ENCODE results near the gene A3GALT2.

DNA sequence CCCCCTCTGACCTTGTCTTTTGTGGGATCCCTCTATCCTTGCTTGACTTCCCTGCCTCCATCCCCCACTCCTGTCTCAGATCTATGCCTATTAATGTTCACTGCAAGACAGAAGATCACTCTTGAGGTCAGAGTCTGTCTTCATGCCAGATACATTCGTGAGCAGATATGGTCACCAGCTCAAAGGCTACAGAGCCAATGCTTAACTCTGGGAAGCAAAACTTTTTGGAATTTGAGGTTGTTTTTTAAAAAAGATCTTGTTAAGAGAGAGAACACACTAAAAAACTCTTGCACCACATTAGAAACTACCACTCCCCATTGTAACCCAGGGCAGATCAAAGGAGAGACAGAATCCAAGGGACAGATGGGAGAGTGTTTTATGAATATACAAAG is 17.1 kb upstream of the A3GALT2 start:
- TF ChIP-seq, protein P1, sequence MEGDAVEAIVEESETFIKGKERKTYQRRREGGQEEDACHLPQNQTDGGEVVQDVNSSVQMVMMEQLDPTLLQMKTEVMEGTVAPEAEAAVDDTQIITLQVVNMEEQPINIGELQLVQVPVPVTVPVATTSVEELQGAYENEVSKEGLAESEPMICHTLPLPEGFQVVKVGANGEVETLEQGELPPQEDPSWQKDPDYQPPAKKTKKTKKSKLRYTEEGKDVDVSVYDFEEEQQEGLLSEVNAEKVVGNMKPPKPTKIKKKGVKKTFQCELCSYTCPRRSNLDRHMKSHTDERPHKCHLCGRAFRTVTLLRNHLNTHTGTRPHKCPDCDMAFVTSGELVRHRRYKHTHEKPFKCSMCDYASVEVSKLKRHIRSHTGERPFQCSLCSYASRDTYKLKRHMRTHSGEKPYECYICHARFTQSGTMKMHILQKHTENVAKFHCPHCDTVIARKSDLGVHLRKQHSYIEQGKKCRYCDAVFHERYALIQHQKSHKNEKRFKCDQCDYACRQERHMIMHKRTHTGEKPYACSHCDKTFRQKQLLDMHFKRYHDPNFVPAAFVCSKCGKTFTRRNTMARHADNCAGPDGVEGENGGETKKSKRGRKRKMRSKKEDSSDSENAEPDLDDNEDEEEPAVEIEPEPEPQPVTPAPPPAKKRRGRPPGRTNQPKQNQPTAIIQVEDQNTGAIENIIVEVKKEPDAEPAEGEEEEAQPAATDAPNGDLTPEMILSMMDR (IDR thresholded peaks at IDR 0.05), result no peak
- no peak for TF ChIP-seq POLR2A (IDR thresholded peaks at IDR 0.05)

Measured in uterus (tissue), 2 donors.